RPMI8226 (cell line): ENCODE data around the gene RALY.
A peak's percentile ranks its signal among the peaks of the same experiment; 100 is the strongest.
"Not testable (repeated sequence)": the region's sequence is repeated elsewhere in the genome, so short reads cannot be mapped to it uniquely, and the experiment has no call there.

Experiments
- DNase-seq: peaks from one replicate; pipeline ENCODE4 v3.0.0-alpha.2; 2015

Gene RALY

GRCh38 chr20:34018166-34018565 is 24.5 kb downstream of the RALY start:
- no peak for DNase-seq

GRCh38 chr20:34022151-34022838 is 28.6 kb downstream of the RALY start:
- DNase-seq, result peak; percentile 49

DNA sequence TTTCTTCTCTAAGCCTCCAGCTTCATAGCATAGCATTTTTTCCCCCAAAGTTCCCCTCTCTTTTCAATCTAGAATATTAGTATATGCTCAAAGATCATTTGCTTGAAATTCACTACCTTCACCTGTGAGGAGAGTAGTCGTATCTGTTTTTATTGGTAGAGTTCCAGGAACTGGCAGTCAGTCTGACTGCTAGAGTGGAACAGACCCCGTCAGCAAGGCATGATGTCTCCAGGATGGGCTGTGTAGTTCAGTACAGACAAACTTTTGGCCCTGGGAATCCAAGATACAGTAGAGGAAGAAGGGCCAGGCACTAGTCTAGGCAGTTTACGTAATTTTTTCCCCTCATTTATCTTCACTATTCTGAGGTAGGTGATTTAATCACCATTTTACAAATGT is 29.1 kb downstream of the RALY start:
- no peak for DNase-seq

- no peak for DNase-seq
Observed at GRCh38 chr20:34023937-34024722, 30.4 kb downstream of the RALY start.

GRCh38 chr20:34024723-34025351 is 31.1 kb downstream of the RALY start:
- peak; percentile 51 for DNase-seq

GRCh38 chr20:34028013-34028412 is 34.3 kb downstream of the RALY start:
- DNase-seq, result not testable (repeated sequence)

- no peak for DNase-seq
Observed at GRCh38 chr20:34029415-34029814, 35.7 kb downstream of the RALY start.

GRCh38 chr20:34030456-34030855 is 36.7 kb downstream of the RALY start:
- no peak for DNase-seq

GRCh38 chr20:34033903-34034302 is 40.2 kb downstream of the RALY start:
- no peak for DNase-seq

- DNase-seq, result no peak
Observed at GRCh38 chr20:34037121-34037520, 43.4 kb downstream of the RALY start.

GRCh38 chr20:34037767-34038166 is 44.1 kb downstream of the RALY start:
- no peak for DNase-seq

- DNase-seq, result no peak
Observed at GRCh38 chr20:34040300-34040995, 46.7 kb downstream of the RALY start.

GRCh38 chr20:34041226-34041625 is 47.5 kb downstream of the RALY start:
- DNase-seq, result no peak

DNA sequence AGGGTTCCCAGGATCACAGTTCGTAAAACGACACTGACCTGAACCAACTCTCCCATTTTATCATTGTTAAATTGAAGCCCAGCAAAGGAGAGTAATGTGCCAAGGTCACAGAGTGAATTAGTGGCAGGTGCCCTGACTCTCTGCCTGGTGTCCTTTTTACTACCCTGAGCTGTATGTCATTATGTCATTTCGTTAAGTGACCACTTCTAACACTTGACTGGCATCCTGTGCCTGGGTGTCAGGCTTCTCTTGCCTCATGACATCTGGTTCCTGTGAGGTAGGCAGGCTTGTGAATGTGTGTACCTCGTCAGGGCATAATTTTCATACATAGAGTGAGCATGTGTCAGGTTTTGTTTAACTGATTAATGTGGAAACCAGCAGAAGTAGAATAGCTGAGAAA is 48.6 kb downstream of the RALY start:
- DNase-seq, result no peak

- DNase-seq, result no peak
Observed at GRCh38 chr20:34043025-34043424, 49.3 kb downstream of the RALY start.

DNA sequence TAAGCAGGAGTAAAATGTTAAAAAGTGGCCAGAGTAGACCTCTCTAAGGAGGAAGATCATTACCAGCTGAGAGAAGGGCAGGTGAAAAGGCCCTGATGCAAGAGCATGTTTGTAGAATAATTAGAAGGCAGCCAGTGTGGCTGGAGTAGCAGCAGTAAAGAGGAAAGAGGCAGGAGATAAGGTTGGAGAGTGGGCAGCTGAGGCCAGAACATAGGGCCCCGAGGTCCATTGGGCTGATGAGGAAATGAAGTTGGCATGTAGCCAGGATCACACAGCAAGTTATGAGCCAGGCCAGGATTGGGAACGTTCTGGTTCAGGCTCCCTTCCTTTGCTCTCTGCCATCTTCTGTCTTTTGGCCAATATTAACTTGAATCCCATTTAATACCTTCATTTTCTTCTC is 51.6 kb downstream of the RALY start:
- DNase-seq, result no peak

- DNase-seq, result no peak
Observed at GRCh38 chr20:34045930-34046725, 52.4 kb downstream of the RALY start.

DNA sequence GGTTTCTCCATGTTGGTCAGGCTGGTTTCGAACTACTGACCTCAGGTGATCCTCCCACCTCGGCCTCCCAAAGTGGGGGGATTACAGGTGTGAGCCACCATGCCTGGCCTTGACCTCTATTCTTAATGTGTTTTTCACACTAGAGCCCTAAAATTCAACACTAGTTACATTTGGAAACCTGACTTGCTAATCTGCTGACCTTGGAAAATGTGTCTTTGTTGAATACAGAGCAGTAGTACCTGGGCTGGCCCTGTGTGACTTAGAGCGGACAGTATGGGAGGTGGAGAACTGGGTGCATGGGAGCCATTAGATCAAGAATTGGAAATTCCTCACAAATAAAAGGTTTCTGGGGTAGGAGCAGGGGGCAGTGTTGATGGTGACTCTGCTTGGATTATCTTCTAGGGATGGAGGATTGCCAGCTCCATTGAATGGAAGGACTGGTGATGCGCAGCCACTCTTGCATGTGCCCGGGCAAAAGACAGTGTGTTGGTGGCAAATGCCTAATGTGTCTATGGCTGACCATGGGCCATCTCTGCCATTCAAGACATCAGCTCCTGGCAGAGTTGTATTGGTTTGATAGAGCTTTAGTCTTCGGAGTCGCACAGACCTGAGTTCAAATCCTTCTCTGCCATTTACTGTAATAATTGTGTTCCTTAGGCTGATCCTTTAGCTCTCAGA is 53.4 kb downstream of the RALY start:
- no peak for DNase-seq

- DNase-seq, result no peak
Observed at GRCh38 chr20:34047917-34048316, 54.2 kb downstream of the RALY start.

DNA sequence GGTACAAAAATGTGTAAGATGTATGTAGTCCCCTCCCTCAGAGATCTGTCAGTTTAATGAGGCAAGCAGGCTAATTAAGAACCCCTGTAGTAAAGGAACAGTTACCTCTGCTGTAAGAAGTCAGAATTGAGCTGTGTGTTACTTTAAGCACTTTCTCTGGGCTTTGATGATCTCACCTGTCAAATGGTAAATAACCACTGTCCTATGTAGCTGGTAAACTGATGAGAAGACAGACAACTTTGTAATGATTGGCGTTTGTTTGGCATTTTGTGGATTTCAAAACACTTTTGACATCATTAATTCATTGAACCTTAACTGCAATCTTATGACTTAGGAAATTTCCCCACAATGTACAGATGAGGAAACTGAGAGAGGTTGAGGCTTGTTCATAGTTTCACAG is 55.7 kb downstream of the RALY start:
- no peak for DNase-seq

DNA sequence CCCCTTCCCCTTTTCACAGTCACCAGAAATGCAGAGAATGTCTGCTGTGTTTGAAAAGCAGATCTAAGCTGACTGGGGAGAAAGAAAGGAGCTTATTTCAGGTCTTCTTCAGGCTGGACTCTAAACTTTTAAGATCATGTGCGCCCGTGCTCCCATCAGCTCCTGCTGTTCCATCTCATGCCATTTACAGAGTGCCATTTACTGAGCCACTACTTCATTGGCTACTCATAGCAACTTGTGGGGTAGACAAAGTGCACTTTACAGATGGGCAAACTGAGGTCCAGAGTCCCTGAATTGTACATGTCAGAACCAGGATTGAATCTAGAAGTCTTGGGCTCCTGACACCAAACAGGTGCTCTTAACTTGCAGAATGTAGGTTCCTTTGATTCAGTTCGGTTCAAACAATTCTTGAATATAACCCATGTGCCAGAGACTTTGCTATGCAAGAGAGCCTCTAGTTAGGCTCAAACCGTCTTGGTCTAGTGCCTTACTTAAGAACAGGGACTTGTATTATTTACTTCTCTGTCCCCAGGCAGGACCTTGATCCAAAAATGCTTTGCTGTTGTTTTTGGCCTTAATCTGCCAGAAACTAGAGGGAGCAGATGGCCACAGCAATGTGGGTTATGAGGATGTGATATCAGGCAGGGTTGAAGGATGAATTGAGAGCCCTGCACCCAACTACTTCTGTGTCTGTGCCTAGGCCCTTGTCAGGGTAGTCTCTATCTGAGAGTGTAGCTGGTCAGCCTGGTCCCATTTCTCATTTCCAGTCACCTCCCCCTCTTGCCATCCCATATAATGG is 56.4 kb downstream of the RALY start:
- DNase-seq, result no peak
